Esophagus squamous epithelium (tissue), 5 donors: Measurements from ENCODE around the gene COLGALT1. TPM values are rescaled to one million over a fixed set of nuclear protein-coding genes. Genes with fewer than 3 reads are reported as not detected.

Experiments
- DNase-seq: peaks from one replicate; lab custom pipeline; 2025; lab: John Stamatoyannopoulos, UW
- H3K27ac ChIP-seq, 4 donors: fragments of 200-600 bp; sonication (generic); one replicate each; pipeline ENCODE4 v1.5.1; 2016 to 2019; ENCODE audit warnings: mild to moderate bottlenecking in 1 of 4
- H3K27me3 ChIP-seq, 4 donors: fragments of 200-600 bp; sonication (generic); 1 replicate in 3 of 4; 2 replicates in 1 of 4; pipeline versions ENCODE4 v1.5.1 to v1.6.0; 2017 to 2021; ENCODE audit warnings: antibody characterized with exemption in 1 of 4
- H3K36me3 ChIP-seq, 3 donors: fragments of 200-600 bp; sonication (generic); one replicate each; pipeline ENCODE4 v1.5.1; 2016 to 2019
- H3K4me1 ChIP-seq, 3 donors: fragments of 200-600 bp; sonication (generic); one replicate each; pipeline ENCODE4 v1.5.1; 2017 to 2019
- H3K4me3 ChIP-seq, 4 donors: fragments of 200-600 bp; sonication (generic); 1 replicate in 3 of 4; 2 replicates in 1 of 4; pipeline ENCODE4 v1.5.1; 2016 to 2019; ENCODE audit warnings: mild to moderate bottlenecking in 2 of 4, moderate library complexity in 1 of 4
- H3K9me3 ChIP-seq, 3 donors: fragments of 200-600 bp; sonication (generic); one replicate each; pipeline ENCODE4 v1.5.1; 2016 to 2019
- POLR2A ChIP-seq, 4 donors: fragments of 450-650 bp; IDR thresholded peaks; one replicate each; pipeline ENCODE4 v1.6.1; 2017; ENCODE audit warnings: antibody characterized with exemption in 4 of 4, mild to moderate bottlenecking in 4 of 4, moderate library complexity in 3 of 4
- WGBS, 2 donors: methylation state at CpG; one replicate each; pipeline ENCODE4 v1.1.5; 2018; 5-methylcytosine and 5-hydroxymethylcytosine counted together
- intact Hi-C: fragments of 100-400 bp; cut with DNase I; formaldehyde crosslinking; loops from one replicate; pipeline ENCODE4 v1.15.0; 2022
- total RNA-seq, 4 donors: library from RNA; depleted of rRNA; stranded (reverse); fragments of >200 nt; gene quantifications; one replicate each; pipeline ENCODE4 v1.1.0, GENCODE V29; 2016
- TF ChIP-seq, protein P1 (sequence below), 6 experiments: fragments of 450-650 bp in 4 of 6; fragments of 200-600 bp in 2 of 6; sonication (generic) in 2 of 6; IDR thresholded peaks; one replicate each; pipeline ENCODE4 v1.5.1; 2016 to 2019; ENCODE audit warnings: antibody characterized with exemption in 6 of 6, mild to moderate bottlenecking in 4 of 6, moderate library complexity in 4 of 6
- donor health status: DM: yes; HTN: yes; CAD: no.

Gene COLGALT1
- total RNA-seq, 4 donors from 2014 or later = 23.1 to 51.9 (median 35.6) TPM

DNA sequence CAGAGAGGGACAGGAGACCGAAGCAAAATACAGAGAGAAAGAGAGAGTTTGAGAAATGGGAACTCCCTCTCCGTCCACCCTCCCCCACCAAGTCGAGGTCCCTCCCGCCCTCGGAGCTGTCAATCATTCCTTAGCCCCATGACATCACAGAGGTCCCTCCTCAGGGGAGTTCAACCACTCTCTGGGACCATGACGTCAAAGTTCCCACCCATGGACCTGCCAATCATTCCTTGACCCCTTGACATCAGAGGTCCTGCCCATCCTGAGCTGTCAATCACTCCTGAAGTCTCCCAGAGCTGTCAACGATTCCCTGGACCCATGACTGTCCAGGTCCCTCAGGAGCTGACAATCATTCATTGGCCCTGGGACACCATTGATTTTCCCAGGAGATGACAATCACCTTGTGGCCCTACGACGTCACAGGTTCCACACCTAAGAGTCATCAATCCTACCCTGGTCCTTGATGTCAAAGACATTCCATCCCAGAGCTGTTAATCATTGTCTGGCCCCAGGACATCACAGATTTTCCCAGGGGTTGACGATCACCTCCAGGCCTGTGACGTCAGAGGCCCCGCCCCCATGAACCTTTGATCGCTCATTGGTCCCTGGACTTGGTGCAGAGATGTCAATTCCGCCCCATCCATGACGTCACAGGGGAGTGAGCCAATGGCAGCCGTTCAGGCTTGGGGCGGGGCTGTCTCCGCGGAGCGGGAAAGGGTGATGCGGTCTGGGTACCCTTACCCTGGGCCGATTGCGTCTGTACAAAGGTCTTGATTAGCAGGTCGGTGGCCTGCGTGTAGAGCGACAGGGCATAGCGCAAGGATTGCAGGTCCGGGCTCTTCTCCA, 61.7 kb downstream of the COLGALT1 start:
- intact Hi-C loops = no loop called here
- no peak for DNase-seq
- 54 to 62% methylated on average over 14 to 23 of the region's 28 CpGs for WGBS, 2 donors

DNA sequence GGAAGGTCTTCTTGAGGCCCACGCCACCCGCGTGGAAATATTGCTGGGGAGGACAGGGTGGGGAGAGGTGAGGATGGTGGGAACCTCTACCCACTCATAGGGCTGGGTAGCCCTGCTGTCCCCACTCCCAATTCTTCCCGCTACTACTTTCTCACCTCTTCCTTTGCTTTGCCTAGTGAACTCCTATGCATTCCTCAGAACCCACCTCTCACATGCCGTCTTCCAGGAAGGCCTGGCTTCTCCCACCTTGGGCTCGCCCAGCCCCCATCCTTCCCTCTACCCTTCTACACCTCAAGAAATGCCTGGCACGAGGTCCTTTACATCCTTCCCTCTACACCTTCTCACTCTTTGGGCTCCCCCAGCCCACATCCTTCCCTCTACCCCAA, 62.4 kb downstream of the COLGALT1 start:
- WGBS, 2 donors = 75 to 89% methylated on average over 4 to 7 of the region's 7 CpGs
- Histone ChIP-seq H3K36me3 (no peaks in the 10 kb centered on the region), H3K4me3 (no peak overlapping the region), H3K27ac (no peak overlapping the region), H3K4me1 (peaks cover 0 to 9% (median 4%) of the 10 kb centered on the region in 3 donors), H3K27me3 (peaks cover 0 to 71% (median 5%) of the 10 kb centered on the region in 4 donors), H3K9me3 (peaks cover 0 to 11% (median 5%) of the 10 kb centered on the region in 3 donors)
- DNase-seq = no peak
- TF ChIP-seq, protein P1, sequence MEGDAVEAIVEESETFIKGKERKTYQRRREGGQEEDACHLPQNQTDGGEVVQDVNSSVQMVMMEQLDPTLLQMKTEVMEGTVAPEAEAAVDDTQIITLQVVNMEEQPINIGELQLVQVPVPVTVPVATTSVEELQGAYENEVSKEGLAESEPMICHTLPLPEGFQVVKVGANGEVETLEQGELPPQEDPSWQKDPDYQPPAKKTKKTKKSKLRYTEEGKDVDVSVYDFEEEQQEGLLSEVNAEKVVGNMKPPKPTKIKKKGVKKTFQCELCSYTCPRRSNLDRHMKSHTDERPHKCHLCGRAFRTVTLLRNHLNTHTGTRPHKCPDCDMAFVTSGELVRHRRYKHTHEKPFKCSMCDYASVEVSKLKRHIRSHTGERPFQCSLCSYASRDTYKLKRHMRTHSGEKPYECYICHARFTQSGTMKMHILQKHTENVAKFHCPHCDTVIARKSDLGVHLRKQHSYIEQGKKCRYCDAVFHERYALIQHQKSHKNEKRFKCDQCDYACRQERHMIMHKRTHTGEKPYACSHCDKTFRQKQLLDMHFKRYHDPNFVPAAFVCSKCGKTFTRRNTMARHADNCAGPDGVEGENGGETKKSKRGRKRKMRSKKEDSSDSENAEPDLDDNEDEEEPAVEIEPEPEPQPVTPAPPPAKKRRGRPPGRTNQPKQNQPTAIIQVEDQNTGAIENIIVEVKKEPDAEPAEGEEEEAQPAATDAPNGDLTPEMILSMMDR (IDR thresholded peaks at IDR 0.05) = no peak
- no peak for TF ChIP-seq POLR2A (IDR thresholded peaks at IDR 0.05)
- intact Hi-C loops = no loop called here

More for the DNA sequence above, 61.7 kb downstream of the COLGALT1 start:
- H3K27me3 ChIP-seq = peaks cover 0 to 74% (median 5%) of the 10 kb centered on the region in 4 donors
- peak overlapping the region in 1 of 4 donors; percentile 17 for H3K4me3 ChIP-seq
- no peak overlapping the region for H3K27ac ChIP-seq
- TF ChIP-seq, protein P1 (IDR thresholded peaks at IDR 0.05) = no peak
- TF ChIP-seq POLR2A (IDR thresholded peaks at IDR 0.05) = no peak
- no peaks in the 10 kb centered on the region for H3K36me3 ChIP-seq
- H3K9me3 ChIP-seq = peaks cover 0 to 9% (median 5%) of the 10 kb centered on the region in 3 donors
- H3K4me1 ChIP-seq = peaks cover 0 to 9% (median 4%) of the 10 kb centered on the region in 3 donors

DNA sequence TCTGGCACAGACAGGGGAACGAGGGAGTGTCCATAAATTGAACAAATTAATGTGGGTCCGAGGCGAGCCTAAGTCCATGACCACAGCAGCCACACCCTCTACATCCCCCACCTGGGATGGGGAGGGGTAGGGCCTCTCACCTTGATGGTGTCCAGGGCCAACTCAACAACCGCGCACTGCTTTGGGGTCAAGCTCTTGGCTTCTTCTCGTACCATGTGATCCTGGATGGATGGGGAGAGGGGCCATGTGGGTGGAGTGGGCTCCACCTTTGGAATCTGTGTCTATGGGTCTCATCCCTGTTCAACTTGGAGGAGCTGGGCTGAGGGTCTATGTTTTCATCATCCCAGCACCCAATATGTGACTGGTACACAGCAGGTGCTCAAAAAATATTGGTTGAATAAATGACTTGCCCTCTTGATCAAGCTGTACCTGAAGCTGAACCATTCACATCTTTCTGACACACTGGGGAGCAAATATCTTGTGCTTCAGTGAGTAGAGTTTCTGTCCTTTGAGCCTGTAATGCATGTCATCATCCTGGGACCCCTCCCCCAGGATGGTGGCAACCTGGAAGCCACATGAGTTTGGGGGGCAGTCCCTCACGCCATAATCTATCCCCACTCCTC, 62.9 kb downstream of the COLGALT1 start:
- no peak overlapping the region for H3K4me3 ChIP-seq
- no peak for TF ChIP-seq POLR2A (IDR thresholded peaks at IDR 0.05)
- TF ChIP-seq, protein P1 (IDR thresholded peaks at IDR 0.05) = no peak
- no peak for DNase-seq
- H3K9me3 ChIP-seq = peaks cover 0 to 11% (median 5%) of the 10 kb centered on the region in 3 donors
- WGBS, 2 donors = 73 to 93% methylated on average over 4 to 6 of the region's 7 CpGs
- peaks cover 0 to 9% (median 4%) of the 10 kb centered on the region in 3 donors for H3K4me1 ChIP-seq
- H3K27me3 ChIP-seq = peaks cover 0 to 71% (median 5%) of the 10 kb centered on the region in 4 donors
- intact Hi-C loops = no loop called here
- H3K27ac ChIP-seq = no peak overlapping the region
- no peaks in the 10 kb centered on the region for H3K36me3 ChIP-seq

DNA sequence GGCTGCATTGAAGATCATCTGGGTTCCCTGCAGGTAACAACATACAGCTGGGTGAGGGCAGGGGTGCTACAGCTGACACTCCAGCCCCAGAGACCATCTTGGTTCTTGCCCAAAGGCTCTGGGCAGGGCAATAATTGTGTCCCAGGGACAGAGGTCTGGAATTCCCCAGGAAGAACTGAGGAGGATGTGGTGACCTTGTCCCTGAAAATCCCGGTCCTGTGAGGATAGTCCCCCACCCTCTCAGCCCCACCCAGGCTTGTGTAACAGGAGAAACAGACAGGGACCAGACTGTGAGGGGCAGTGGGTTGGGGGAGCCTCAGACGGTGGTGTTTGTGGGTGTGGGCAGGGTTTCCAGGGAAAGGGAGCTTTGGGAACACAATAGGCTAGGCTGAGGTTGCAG, 63.5 kb downstream of the COLGALT1 start:
- no peak for DNase-seq
- TF ChIP-seq, protein P1 (IDR thresholded peaks at IDR 0.05) = no peak
- TF ChIP-seq POLR2A (IDR thresholded peaks at IDR 0.05) = no peak
- WGBS, 2 donors = 0 to 6% methylated on average over 1 to 2 of the region's 2 CpGs
- Histone ChIP-seq H3K9me3 (peaks cover 0 to 11% (median 5%) of the 10 kb centered on the region in 3 donors), H3K27ac (no peak overlapping the region), H3K4me1 (peaks cover 0 to 9% (median 4%) of the 10 kb centered on the region in 3 donors), H3K27me3 (peaks cover 0 to 69% (median 5%) of the 10 kb centered on the region in 4 donors), H3K36me3 (no peaks in the 10 kb centered on the region), H3K4me3 (no peak overlapping the region)
- intact Hi-C loops = no loop called here

DNA sequence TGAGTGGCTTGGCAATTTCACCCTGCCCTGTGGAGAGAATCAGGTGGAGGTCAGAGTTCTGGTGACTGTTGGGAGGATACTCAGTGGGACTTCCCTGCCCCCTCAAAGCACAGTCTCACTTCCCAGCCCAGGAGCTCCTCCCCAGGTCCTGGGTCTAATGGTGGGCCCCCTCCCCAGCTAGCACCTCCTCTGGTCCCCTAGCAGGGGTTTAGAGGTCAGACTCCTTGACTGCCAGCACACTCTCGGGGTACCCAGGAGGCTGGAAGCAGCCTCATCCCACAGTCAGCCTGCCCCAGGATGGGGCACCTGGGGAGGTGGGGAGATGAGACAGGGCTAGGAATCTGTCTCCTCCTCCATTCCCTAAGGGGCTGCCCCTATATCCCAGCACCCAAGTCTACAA, 65.2 kb downstream of the COLGALT1 start:
- no peak overlapping the region for H3K27ac ChIP-seq
- no peak for DNase-seq
- no CpG with 5 or more reads among the region's 1 CpG for WGBS, 2 donors

More for the DNA sequence above, 65.2 kb downstream of the COLGALT1 start:
- H3K36me3 ChIP-seq = no peaks in the 10 kb centered on the region
- no peak overlapping the region for H3K4me3 ChIP-seq
- no peak for TF ChIP-seq POLR2A (IDR thresholded peaks at IDR 0.05)
- TF ChIP-seq, protein P1 (IDR thresholded peaks at IDR 0.05) = no peak
- H3K27me3 ChIP-seq = peaks cover 0 to 51% (median 4%) of the 10 kb centered on the region in 4 donors
- peaks cover 0 to 9% (median 4%) of the 10 kb centered on the region in 3 donors for H3K4me1 ChIP-seq
- peaks cover 0 to 11% (median 5%) of the 10 kb centered on the region in 3 donors for H3K9me3 ChIP-seq
- intact Hi-C loops = no loop called here
